ENCODE results near the gene PIEZO2. TPM values are rescaled to one million over a fixed set of nuclear protein-coding genes. Genes with fewer than 3 reads are reported as not detected.
A peak's percentile ranks its signal among the peaks of the same experiment; 100 is the strongest.
"Not testable (repeated sequence)": the region's sequence is repeated elsewhere in the genome, so short reads cannot be mapped to it uniquely, and the experiment has no call there.

Gene PIEZO2
- total RNA-seq = not detected

- Mint-ChIP-seq H3K27ac (no peak within 1 kb of the TSS), H3K9me3 (no peaks in the 10 kb centered on the region), H3K36me3 (peaks cover 0 to 6% of the 10 kb centered on the region in 2 donors)
- ATAC-seq = peak in 1 of 2 donors; percentile 51
- no peak for DNase-seq (ENCODE audit: low spot score in 2 of 2)
Observed at GRCh38 chr18:11149441-11150270, at the start of gene PIEZO2. TSS of gene PIEZO2 (minus strand) at chr18:11149569. CDS start at chr18:11148588, 981 bp downstream.

DNA sequence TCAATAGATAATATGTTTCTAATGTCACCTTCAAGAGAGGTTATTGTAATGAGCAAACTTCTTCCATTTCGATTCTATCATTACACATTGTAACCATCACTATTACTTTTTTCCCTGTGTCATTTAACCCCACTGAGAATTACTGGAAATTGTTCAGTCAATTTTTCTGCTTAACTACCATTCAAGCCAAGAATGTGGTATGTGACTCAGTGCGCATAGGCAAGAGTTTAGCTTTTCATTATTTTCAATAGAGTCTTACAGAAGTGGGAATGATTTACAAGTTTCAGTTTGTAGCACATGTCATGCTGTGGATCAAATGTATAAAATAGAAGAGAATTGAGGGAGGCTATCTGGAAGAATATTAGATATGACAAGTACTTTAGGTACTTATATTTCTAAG lies 34.3 kb upstream of the PIEZO2 start:
- H3K36me3 Mint-ChIP-seq = no peaks in the 10 kb centered on the region
- DNase-seq (ENCODE audit: low spot score in 2 of 2) = no peak
- H3K27ac Mint-ChIP-seq = no peak overlapping the region
- ATAC-seq = peak in 1 of 2 donors; percentile 38
- H3K9me3 Mint-ChIP-seq = peaks cover 0 to 3% of the 10 kb centered on the region in 2 donors

DNA sequence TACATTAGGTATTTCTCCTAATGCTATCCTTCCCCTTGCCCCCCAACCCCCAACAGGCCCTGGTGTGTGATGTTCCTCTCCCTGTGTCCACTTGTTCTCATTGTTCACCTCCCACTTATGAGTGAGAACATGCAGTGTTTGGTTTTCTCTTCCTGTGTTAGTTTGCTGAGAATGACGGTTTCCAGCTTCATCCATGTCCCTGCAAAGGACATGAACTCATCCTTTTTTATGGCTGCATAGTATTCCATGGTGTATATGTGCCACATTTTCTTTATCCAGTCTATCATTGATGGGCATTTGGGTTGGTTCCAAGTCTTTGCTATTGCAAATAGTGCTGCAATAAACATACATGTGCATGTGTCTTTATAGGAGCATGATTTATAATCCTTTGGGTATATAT lies 32.3 kb upstream of the PIEZO2 start:
- not testable (repeated sequence) for H3K36me3 Mint-ChIP-seq; DNase-seq (ENCODE audit: low spot score in 2 of 2); H3K9me3 Mint-ChIP-seq; ATAC-seq; H3K27ac Mint-ChIP-seq

GRCh38 chr18:11179959-11180519 lies 30.7 kb upstream of the PIEZO2 start:
- DNase-seq (ENCODE audit: low spot score in 2 of 2) (no peak), ATAC-seq (no peak)
- Mint-ChIP-seq H3K9me3 (peaks cover 0 to 3% of the 10 kb centered on the region in 2 donors), H3K27ac (no peak overlapping the region), H3K36me3 (no peaks in the 10 kb centered on the region)

DNA sequence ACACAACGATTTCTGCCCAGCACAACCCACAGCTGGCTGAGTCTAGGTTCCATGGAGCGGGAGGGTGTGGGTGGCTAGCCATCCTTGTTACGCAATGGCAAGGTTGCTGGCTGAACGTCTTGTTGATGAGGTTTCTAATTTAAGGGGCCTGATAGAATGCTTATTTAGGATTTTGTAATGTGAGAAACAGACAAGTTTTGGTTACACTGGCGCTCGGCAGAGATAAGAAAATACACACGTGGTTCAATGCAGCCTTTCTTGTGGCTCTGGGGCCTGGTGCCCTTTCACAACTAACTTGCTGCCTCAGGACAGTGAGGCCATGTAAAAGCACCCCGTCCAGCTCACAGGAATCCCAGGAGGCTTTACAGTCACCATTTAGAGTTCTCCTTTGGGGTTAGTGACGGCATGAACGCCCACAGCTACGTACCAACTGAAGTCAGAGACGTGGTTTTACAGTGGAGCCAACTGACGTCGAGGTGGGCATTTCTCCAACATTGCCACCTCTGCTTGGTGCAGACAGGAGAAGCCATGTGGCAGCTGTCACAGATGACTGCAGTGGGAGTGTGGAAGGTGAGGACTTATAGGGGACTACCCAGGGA lies 29.7 kb upstream of the PIEZO2 start:
- Mint-ChIP-seq H3K9me3 (peaks cover 0 to 3% of the 10 kb centered on the region in 2 donors), H3K36me3 (no peaks in the 10 kb centered on the region), H3K27ac (no peak overlapping the region)
- DNase-seq (ENCODE audit: low spot score in 2 of 2) (no peak), ATAC-seq (no peak)

DNA sequence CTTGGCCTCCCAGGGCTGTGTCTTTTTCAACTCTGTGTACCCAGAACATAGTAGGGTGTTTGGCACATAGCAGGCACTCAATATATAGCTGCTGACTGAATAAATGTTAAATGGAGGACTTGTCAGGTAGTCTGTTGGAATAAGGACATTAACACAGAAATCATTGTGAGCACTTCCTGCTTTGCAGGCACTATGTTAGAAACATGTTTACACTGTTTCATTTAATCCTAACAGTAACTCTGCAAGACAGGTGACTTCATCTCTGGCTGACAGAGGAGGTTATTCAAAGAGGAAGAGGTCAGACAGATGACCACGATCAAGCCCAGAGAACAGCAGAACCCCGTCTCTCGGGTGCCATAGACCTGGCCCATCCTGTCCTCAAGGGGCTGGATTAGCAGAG lies 28.0 kb upstream of the PIEZO2 start:
- no peaks in the 10 kb centered on the region for H3K36me3 Mint-ChIP-seq
- peaks cover 3% of the 10 kb centered on the region in 2 donors for H3K9me3 Mint-ChIP-seq
- no peak overlapping the region for H3K27ac Mint-ChIP-seq
- DNase-seq (ENCODE audit: low spot score in 2 of 2) (no peak), ATAC-seq (no peak)

- H3K9me3 Mint-ChIP-seq = peaks cover 0 to 4% of the 10 kb centered on the region in 2 donors
- DNase-seq (ENCODE audit: low spot score in 2 of 2) (no peak), ATAC-seq (no peak)
- H3K27ac Mint-ChIP-seq = no peak overlapping the region
- H3K36me3 Mint-ChIP-seq = no peaks in the 10 kb centered on the region
Observed at GRCh38 chr18:11176481-11176881, 27.1 kb upstream of the PIEZO2 start.

DNA sequence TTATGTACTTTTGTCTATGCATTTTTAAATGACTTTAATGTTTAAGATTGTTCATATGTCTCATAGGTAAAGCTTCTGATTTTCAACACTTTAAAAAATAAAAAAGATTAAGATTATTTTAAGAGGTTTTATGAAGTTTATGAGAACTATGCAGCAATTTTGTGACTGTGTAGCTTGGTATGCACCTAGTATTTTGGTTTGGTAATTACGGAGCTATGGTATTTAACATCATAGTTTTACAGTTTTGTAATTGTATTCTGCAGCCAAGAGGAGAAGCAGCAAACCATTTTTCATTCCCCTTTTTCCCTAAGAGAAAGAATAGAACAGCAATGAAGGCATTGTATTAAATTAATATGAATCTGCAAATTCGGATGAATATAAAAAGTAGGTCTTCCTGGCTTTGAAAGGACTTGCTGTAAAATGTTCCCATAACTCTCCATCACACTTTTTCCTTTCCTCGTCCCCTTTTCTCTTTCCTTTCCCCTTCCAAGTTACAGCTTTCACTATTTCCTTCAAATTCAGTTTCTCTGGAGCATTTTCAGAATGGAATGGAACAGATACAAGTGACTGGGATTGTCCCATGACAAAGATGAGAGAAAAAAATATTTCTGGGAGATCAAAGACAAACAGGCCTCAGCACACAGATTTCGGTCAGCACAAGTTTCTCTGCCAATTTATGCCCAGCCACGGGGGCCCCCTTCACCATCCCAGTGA lies 26.1 kb upstream of the PIEZO2 start:
- H3K36me3 Mint-ChIP-seq = no peaks in the 10 kb centered on the region
- H3K27ac Mint-ChIP-seq = no peak overlapping the region
- H3K9me3 Mint-ChIP-seq = peaks cover 0 to 4% of the 10 kb centered on the region in 2 donors
- ATAC-seq (no peak), DNase-seq (ENCODE audit: low spot score in 2 of 2) (no peak)

DNA sequence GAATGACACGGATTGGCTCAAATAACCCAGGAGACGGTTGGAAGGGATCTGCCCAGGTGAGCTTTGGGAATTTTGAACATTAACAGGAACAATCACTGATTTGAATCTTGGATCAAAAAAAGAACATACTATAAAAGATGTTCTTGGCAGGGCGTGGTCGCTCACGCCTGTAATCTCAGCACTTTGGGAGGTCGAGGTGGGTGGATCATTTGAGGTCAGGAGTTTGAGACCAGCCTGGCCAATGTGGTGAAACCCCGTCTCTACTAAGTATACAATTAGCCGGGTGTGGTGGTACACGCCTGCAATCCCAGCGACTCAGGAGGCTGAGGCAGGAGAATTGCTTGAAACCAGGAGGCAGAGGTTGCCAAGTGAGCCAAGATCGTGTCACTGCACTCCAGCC lies 24.8 kb upstream of the PIEZO2 start:
- not testable (repeated sequence) for H3K36me3 Mint-ChIP-seq; H3K27ac Mint-ChIP-seq; ATAC-seq; DNase-seq (ENCODE audit: low spot score in 2 of 2); H3K9me3 Mint-ChIP-seq

GRCh38 chr18:11167778-11168177 lies 18.4 kb upstream of the PIEZO2 start:
- Mint-ChIP-seq H3K27ac (no peak overlapping the region), H3K9me3 (peaks cover 0 to 4% of the 10 kb centered on the region in 2 donors), H3K36me3 (no peaks in the 10 kb centered on the region)
- DNase-seq (ENCODE audit: low spot score in 2 of 2) = no peak
- no peak for ATAC-seq

DNA sequence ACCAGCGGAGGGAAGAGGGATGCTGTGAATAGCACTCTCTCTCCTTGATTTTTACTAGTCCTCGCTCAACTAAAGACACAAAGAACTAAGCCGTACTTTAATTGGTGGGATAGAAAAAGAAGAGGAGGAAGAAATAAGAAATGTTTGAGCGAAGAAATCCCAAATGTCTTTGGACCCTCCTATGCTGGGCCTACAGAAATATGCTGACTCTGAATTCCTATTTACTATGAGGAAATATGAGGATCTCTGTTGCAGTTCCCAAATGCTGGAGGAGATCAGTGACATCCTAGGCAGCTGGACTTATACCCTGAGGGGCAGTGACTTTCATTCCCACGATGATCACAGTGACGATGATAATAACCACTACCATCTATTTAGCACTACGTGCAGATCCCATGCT lies 16.6 kb upstream of the PIEZO2 start:
- no peak for ATAC-seq
- Mint-ChIP-seq H3K36me3 (no peaks in the 10 kb centered on the region), H3K9me3 (no peaks in the 10 kb centered on the region), H3K27ac (no peak overlapping the region)
- DNase-seq (ENCODE audit: low spot score in 2 of 2) = no peak

DNA sequence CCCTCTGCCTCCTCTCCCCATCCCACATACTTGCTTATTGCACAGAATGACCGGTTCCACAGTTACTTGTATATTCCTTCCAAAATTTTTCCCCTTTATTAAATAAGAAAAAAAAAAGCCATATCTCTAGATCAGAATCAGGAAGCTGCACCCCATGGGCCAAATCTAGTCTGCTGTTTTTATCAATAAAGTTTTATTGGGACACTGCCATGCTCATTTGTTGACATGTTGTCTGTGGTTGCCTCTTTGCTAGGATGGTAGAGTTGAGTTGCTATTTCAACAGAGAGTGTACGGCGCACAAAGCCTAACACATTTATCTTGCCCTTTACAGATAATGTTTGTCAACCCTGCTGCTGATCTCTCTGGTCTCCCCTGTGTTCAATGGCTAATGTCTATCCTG lies 15.8 kb upstream of the PIEZO2 start:
- Mint-ChIP-seq H3K36me3 (no peaks in the 10 kb centered on the region), H3K27ac (no peak overlapping the region), H3K9me3 (no peaks in the 10 kb centered on the region)
- no peak for DNase-seq (ENCODE audit: low spot score in 2 of 2)
- ATAC-seq = no peak

DNA sequence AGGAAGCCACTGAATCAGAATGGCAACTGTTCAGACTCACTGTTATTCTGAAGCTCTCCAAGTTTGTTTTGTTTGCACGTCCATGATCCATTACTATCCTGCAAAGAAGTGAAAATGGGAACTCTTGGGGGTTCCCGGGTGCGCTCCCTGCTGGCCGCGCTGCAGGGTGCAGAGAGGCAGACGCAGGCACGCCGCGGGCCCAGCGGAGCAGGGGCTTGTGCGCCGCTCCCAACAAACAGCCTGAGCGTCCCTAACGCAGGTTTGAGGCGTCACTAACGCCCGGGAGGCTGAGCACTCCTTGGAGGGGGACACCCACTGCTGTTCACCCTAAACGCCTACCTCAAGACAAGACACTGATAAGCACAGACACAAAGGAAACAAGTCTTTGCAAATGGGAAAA lies 14.3 kb upstream of the PIEZO2 start:
- ATAC-seq = no peak

DNA sequence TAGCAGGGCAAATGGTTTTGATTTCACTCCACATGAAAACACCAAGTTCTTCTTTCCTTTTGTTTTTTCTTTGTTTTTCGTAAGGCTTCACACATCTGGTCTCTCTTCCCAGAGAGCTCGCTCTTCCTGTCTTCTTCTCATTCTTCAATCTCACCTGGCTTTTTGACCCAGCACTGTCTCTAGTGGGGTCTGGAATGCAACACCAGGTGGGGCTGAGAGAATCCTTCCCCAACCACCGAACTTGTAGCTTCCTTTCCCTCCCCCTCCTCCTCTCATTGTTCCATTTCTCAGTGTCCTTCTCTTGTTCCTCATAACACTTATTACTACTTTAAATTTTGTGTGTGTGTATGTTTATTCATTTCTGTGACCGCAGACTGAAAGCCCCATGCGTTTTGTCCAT lies 13.5 kb upstream of the PIEZO2 start:
- no peak for ATAC-seq
- no peaks in the 10 kb centered on the region for H3K36me3 Mint-ChIP-seq
- no peaks in the 10 kb centered on the region for H3K9me3 Mint-ChIP-seq
- no peak overlapping the region for H3K27ac Mint-ChIP-seq
- DNase-seq (ENCODE audit: low spot score in 2 of 2) = no peak

More for the DNA sequence above, 14.3 kb upstream of the PIEZO2 start:
- Mint-ChIP-seq H3K36me3 (no peaks in the 10 kb centered on the region), H3K9me3 (no peaks in the 10 kb centered on the region), H3K27ac (no peak overlapping the region)
- DNase-seq (ENCODE audit: low spot score in 2 of 2) = no peak

DNA sequence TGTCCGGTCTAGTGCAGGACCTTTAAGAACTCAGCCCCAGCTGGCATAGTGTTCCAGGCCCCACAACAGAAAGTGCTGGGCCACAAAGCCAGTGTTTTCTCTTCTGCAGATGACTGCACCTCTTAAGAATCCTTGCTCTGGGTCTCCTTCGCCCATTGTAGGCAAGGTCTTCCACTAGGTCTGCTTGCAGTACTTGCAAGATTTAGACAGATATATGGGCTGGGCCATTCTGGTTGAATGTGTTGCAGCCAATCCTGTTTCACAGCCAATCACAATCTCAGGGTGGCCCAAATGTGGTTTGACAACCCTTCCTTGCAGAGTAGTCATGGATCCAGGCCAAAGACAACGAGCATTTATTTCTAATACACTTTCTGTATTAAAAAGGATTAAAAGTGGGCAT lies 13.1 kb upstream of the PIEZO2 start:
- ATAC-seq (no peak), DNase-seq (ENCODE audit: low spot score in 2 of 2) (no peak)
- no peaks in the 10 kb centered on the region for H3K36me3 Mint-ChIP-seq
- H3K27ac Mint-ChIP-seq = no peak overlapping the region
- no peaks in the 10 kb centered on the region for H3K9me3 Mint-ChIP-seq

GRCh38 chr18:11160313-11160712 lies 10.9 kb upstream of the PIEZO2 start:
- no peak overlapping the region for H3K27ac Mint-ChIP-seq
- DNase-seq (ENCODE audit: low spot score in 2 of 2) (no peak), ATAC-seq (no peak)
- no peaks in the 10 kb centered on the region for H3K36me3 Mint-ChIP-seq
- no peaks in the 10 kb centered on the region for H3K9me3 Mint-ChIP-seq

- no peak overlapping the region for H3K27ac Mint-ChIP-seq
- no peaks in the 10 kb centered on the region for H3K9me3 Mint-ChIP-seq
- no peak for ATAC-seq
- no peaks in the 10 kb centered on the region for H3K36me3 Mint-ChIP-seq
- DNase-seq (ENCODE audit: low spot score in 2 of 2) = no peak
Observed at GRCh38 chr18:11159844-11160243, 10.5 kb upstream of the PIEZO2 start.

Measured in activated naive CD4-positive, alpha-beta T cell treated with anti-CD3 and anti-CD28 coated beads, Interleukin-2, amount 50 U/mL, for 72 hours (primary cell).